IMR-90 (cell line): ENCODE measurements around the gene PVALEF.

Source experiments
- BHLHE40 ChIP-seq: fragments of 150-350 bp; IDR thresholded peaks from 2 replicates; pipeline ENCODE4 v1.6.1; 2016; ENCODE audit warnings: mild to moderate bottlenecking, low read depth, low read length
- MAZ ChIP-seq: IDR thresholded peaks from 2 replicates; pipeline ENCODE4 v1.6.1; 2012; ENCODE audit warnings: low read depth, mild to moderate bottlenecking, low read length, improper control_type of control experiment, moderate library complexity, borderline replicate concordance
- POLR2A ChIP-seq: IDR thresholded peaks from 2 replicates; pipeline ENCODE4 v1.6.1; 2012; ENCODE audit warnings: mild to moderate bottlenecking, low read depth, low read length
- RAD21 ChIP-seq: IDR thresholded peaks from 2 replicates; pipeline ENCODE4 v1.6.1; 2012; ENCODE audit warnings: low read length, improper control_type of control experiment
- TF ChIP-seq, protein P1 (sequence below): conservative IDR thresholded peaks from 2 replicates; pipeline ENCODE4 v1.5.1; 2012; ENCODE audit warnings: mild to moderate bottlenecking, low read depth, low read length, improper control_type of control experiment
- TF ChIP-seq, protein P2 (sequence below): fragments of 150-350 bp; IDR thresholded peaks from 2 replicates; pipeline ENCODE4 v1.6.1; 2017; ENCODE audit warnings: mild to moderate bottlenecking, antibody characterized with exemption, low read length, low read depth

DNA sequence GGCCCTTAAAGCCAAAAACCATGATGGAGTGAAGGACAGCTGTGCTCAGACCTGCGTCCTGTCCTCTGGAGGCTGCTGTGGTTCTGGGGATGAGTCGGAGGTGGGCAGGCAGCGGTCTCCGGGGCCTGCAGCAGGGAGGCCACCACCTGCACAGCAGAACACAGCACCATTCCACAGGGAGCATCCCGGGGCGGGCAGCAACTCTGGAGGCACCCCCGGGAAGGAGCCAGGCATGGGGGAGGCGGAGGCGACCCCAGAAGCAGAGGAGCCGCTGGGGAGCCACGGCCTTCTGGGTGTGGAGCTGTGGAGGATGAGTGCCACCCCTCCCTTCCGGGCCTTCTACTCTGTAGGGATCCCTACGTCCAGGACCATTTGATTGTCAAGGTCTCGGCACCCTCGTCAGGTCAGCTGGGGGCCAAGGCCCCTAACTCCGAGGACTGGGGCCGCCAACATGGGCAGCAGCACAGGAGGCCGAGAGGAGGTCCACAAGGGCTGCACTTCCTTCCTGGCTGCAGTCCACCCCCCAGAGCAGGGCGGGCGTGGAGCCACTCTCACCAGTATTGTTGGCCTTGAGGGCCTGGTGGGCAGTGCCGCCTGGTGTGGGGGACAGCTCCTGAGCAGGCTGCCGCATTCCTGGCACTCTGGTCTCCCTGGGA lies 33.6 kb downstream of the PVALEF start:
- TF ChIP-seq, protein P1, sequence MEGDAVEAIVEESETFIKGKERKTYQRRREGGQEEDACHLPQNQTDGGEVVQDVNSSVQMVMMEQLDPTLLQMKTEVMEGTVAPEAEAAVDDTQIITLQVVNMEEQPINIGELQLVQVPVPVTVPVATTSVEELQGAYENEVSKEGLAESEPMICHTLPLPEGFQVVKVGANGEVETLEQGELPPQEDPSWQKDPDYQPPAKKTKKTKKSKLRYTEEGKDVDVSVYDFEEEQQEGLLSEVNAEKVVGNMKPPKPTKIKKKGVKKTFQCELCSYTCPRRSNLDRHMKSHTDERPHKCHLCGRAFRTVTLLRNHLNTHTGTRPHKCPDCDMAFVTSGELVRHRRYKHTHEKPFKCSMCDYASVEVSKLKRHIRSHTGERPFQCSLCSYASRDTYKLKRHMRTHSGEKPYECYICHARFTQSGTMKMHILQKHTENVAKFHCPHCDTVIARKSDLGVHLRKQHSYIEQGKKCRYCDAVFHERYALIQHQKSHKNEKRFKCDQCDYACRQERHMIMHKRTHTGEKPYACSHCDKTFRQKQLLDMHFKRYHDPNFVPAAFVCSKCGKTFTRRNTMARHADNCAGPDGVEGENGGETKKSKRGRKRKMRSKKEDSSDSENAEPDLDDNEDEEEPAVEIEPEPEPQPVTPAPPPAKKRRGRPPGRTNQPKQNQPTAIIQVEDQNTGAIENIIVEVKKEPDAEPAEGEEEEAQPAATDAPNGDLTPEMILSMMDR, result no peak
- TF ChIP-seq POLR2A (no peak), BHLHE40 (no peak), RAD21 (no peak), MAZ (no peak)
- TF ChIP-seq, protein P2, sequence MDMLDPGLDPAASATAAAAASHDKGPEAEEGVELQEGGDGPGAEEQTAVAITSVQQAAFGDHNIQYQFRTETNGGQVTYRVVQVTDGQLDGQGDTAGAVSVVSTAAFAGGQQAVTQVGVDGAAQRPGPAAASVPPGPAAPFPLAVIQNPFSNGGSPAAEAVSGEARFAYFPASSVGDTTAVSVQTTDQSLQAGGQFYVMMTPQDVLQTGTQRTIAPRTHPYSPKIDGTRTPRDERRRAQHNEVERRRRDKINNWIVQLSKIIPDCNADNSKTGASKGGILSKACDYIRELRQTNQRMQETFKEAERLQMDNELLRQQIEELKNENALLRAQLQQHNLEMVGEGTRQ, result no peak
